ENCODE data around the gene ARHGAP20. TPM values are rescaled to one million over a fixed set of nuclear protein-coding genes. Genes with fewer than 3 reads are reported as not detected.

The ARHGAP20 gene
- total and polyA plus RNA-seq, 4 donors: 0.46 to 1.5 (median 0.73) TPM

DNA sequence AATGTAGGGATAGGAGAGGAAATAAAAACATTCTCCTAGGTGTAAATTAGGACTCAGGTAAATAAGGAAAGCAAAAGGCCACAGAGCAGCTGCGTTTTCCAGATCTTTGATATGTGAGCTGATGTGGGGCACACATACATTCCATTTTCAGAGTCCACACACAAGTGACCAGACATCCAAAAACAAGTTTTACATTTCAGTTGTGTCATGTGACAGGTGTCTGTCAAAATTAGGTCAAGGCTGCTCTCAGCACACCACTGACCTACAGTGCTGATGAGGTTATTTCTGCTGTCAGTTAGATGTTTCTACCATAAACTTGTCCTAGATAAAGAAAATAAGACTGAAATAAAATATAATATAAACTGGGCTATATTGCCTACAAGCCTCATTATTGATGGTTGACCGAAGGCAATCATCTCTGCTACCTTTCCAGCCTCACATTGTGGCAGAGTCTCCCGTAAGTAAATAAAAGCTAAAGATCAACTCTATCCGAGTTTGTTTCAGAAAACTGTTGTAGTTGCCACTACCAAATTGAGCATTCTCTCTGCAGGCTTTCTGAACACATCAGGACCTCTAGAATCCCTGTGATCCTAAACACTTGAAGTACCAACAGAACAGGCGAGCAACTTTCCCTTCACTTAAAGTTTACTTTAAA is 7.9 kb downstream of the ARHGAP20 start:
- H3K9me3 ChIP-seq (ENCODE audit: control insufficient read depth in 4 of 4, low read length in 3 of 4): no peaks in the 10 kb centered on the region
- H3K9ac ChIP-seq (ENCODE audit: low read depth in 1 of 2, low read length in 2 of 2): no peak overlapping the region
- peaks cover 0 to 7% (median 5%) of the 10 kb centered on the region in 4 donors for H3K4me1 ChIP-seq (ENCODE audit: control insufficient read depth in 4 of 4, insufficient read depth in 4 of 4, low read length in 3 of 4)
- H3K27ac ChIP-seq (ENCODE audit: low read depth in 1 of 2, low read length in 2 of 2): no peak overlapping the region
- no peaks in the 10 kb centered on the region for H3K36me3 ChIP-seq (ENCODE audit: control insufficient read depth in 4 of 4, insufficient read depth in 3 of 4, low read depth in 1 of 4, low read length in 3 of 4)
- TF ChIP-seq RAD21 (IDR thresholded peaks at IDR 0.05) (peak; percentile 15 to 27), HNF4G (IDR thresholded peaks at IDR 0.05) (no peak), YY1 (IDR thresholded peaks at IDR 0.05) (peak; percentile 17), HNF4A (conservative IDR thresholded peaks at IDR 0.05) (peak; percentile 41 to 51), RXRA (IDR thresholded peaks at IDR 0.05) (peak; percentile 19 to 55), SP1 (IDR thresholded peaks at IDR 0.05) (peak; percentile 43)
- TF ChIP-seq, protein P1, sequence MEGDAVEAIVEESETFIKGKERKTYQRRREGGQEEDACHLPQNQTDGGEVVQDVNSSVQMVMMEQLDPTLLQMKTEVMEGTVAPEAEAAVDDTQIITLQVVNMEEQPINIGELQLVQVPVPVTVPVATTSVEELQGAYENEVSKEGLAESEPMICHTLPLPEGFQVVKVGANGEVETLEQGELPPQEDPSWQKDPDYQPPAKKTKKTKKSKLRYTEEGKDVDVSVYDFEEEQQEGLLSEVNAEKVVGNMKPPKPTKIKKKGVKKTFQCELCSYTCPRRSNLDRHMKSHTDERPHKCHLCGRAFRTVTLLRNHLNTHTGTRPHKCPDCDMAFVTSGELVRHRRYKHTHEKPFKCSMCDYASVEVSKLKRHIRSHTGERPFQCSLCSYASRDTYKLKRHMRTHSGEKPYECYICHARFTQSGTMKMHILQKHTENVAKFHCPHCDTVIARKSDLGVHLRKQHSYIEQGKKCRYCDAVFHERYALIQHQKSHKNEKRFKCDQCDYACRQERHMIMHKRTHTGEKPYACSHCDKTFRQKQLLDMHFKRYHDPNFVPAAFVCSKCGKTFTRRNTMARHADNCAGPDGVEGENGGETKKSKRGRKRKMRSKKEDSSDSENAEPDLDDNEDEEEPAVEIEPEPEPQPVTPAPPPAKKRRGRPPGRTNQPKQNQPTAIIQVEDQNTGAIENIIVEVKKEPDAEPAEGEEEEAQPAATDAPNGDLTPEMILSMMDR (IDR thresholded peaks at IDR 0.05; ENCODE audit: low read depth, low read length, missing input control): no peak
- TF ChIP-seq, protein P2, sequence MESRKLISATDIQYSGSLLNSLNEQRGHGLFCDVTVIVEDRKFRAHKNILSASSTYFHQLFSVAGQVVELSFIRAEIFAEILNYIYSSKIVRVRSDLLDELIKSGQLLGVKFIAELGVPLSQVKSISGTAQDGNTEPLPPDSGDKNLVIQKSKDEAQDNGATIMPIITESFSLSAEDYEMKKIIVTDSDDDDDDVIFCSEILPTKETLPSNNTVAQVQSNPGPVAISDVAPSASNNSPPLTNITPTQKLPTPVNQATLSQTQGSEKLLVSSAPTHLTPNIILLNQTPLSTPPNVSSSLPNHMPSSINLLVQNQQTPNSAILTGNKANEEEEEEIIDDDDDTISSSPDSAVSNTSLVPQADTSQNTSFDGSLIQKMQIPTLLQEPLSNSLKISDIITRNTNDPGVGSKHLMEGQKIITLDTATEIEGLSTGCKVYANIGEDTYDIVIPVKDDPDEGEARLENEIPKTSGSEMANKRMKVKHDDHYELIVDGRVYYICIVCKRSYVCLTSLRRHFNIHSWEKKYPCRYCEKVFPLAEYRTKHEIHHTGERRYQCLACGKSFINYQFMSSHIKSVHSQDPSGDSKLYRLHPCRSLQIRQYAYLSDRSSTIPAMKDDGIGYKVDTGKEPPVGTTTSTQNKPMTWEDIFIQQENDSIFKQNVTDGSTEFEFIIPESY (IDR thresholded peaks at IDR 0.05): peak; percentile 21
- H3K4me3 ChIP-seq (ENCODE audit: low read depth in 1 of 3, low read length in 3 of 3): no peak overlapping the region
- H3K27me3 ChIP-seq (ENCODE audit: control insufficient read depth in 4 of 4, insufficient read depth in 4 of 4, low read length in 3 of 4): no peaks in the 10 kb centered on the region
- DNase-seq (ENCODE audit: low spot score): no peak
- WGBS: 47% methylated on average over 5 of the region's 5 CpGs

DNA sequence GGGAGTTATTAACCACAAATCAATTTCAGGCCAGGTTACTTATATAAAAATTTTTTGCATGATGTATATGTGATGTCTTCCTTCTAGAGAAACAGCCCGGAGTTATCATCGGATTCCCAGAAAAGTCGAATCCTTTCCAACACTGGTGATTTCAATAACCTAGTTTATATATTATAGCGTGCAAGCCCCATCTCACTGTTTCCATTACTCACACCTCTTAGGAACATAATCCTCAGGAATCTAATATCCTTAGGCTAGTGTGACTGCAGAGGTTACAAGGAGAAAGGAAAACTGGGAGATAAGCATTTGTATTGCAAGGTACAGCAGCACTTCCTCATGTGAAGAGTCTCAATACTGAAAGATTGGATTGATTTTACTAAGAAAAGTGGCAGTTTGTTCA is 20.3 kb downstream of the ARHGAP20 start:
- Histone ChIP-seq H3K4me1 (ENCODE audit: control insufficient read depth in 4 of 4, insufficient read depth in 4 of 4, low read length in 3 of 4) (no peaks in the 10 kb centered on the region), H3K9ac (ENCODE audit: low read depth in 1 of 2, low read length in 2 of 2) (no peak overlapping the region), H3K27me3 (ENCODE audit: control insufficient read depth in 4 of 4, insufficient read depth in 4 of 4, low read length in 3 of 4) (no peaks in the 10 kb centered on the region), H3K9me3 (ENCODE audit: control insufficient read depth in 4 of 4, low read length in 3 of 4) (no peaks in the 10 kb centered on the region), H3K27ac (ENCODE audit: low read depth in 1 of 2, low read length in 2 of 2) (no peak overlapping the region), H3K36me3 (ENCODE audit: control insufficient read depth in 4 of 4, insufficient read depth in 3 of 4, low read depth in 1 of 4, low read length in 3 of 4) (peaks cover 0 to 4% (median 0%) of the 10 kb centered on the region in 4 donors), H3K4me3 (ENCODE audit: low read depth in 1 of 3, low read length in 3 of 3) (no peak overlapping the region)
- TF ChIP-seq RXRA (IDR thresholded peaks at IDR 0.05) (no peak), GABPA (IDR thresholded peaks at IDR 0.05 in 1 of 2, conservative IDR thresholded peaks at IDR 0.05 in 1 of 2) (no peak), FOXA1 (IDR thresholded peaks at IDR 0.05) (no peak), HNF4G (IDR thresholded peaks at IDR 0.05) (no peak), EGR1 (IDR thresholded peaks at IDR 0.05; ENCODE audit: low read depth in 2 of 2) (no peak), RAD21 (IDR thresholded peaks at IDR 0.05) (no peak), FOXA2 (IDR thresholded peaks at IDR 0.05) (no peak), SP1 (IDR thresholded peaks at IDR 0.05) (no peak), NR2F2 (IDR thresholded peaks at IDR 0.05) (no peak), YY1 (IDR thresholded peaks at IDR 0.05) (no peak), JUND (IDR thresholded peaks at IDR 0.05) (no peak), HNF4A (conservative IDR thresholded peaks at IDR 0.05) (no peak), TAF1 (conservative IDR thresholded peaks at IDR 0.05) (no peak)
- TF ChIP-seq, protein P1 (IDR thresholded peaks at IDR 0.05; ENCODE audit: low read depth, low read length, missing input control): no peak
- TF ChIP-seq, protein P2 (IDR thresholded peaks at IDR 0.05): no peak
- TF ChIP-seq, protein P3, sequence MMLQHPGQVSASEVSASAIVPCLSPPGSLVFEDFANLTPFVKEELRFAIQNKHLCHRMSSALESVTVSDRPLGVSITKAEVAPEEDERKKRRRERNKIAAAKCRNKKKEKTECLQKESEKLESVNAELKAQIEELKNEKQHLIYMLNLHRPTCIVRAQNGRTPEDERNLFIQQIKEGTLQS (IDR thresholded peaks at IDR 0.05): no peak
- TF ChIP-seq, protein P4, sequence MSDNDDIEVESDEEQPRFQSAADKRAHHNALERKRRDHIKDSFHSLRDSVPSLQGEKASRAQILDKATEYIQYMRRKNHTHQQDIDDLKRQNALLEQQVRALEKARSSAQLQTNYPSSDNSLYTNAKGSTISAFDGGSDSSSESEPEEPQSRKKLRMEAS (IDR thresholded peaks at IDR 0.05): no peak
- TF ChIP-seq, protein P5, sequence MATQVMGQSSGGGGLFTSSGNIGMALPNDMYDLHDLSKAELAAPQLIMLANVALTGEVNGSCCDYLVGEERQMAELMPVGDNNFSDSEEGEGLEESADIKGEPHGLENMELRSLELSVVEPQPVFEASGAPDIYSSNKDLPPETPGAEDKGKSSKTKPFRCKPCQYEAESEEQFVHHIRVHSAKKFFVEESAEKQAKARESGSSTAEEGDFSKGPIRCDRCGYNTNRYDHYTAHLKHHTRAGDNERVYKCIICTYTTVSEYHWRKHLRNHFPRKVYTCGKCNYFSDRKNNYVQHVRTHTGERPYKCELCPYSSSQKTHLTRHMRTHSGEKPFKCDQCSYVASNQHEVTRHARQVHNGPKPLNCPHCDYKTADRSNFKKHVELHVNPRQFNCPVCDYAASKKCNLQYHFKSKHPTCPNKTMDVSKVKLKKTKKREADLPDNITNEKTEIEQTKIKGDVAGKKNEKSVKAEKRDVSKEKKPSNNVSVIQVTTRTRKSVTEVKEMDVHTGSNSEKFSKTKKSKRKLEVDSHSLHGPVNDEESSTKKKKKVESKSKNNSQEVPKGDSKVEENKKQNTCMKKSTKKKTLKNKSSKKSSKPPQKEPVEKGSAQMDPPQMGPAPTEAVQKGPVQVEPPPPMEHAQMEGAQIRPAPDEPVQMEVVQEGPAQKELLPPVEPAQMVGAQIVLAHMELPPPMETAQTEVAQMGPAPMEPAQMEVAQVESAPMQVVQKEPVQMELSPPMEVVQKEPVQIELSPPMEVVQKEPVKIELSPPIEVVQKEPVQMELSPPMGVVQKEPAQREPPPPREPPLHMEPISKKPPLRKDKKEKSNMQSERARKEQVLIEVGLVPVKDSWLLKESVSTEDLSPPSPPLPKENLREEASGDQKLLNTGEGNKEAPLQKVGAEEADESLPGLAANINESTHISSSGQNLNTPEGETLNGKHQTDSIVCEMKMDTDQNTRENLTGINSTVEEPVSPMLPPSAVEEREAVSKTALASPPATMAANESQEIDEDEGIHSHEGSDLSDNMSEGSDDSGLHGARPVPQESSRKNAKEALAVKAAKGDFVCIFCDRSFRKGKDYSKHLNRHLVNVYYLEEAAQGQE (IDR thresholded peaks at IDR 0.05): no peak
- 92% methylated on average over 4 of the region's 4 CpGs for WGBS
- no peak for DNase-seq (ENCODE audit: low spot score)
